Nephron progenitor cell (in vitro differentiated cells): ENCODE data around the gene CPM.
A peak's percentile ranks its signal among the peaks of the same experiment; 100 is the strongest.

ENCODE experiments used
- DNase-seq: peaks from one replicate; pipeline ENCODE4 v3.0.0; 2021
- H3K27ac Mint-ChIP-seq: 2 replicates; pipeline ENCODE4 v1.8.0; 2021; ENCODE audit warnings: mild to moderate bottlenecking, moderate library complexity, mixed read lengths
- H3K27me3 Mint-ChIP-seq: 2 replicates; pipeline ENCODE4 v1.8.0; 2021; ENCODE audit warnings: mild to moderate bottlenecking, low read depth, mixed read lengths; ENCODE audit not compliant: poor library complexity
- H3K36me3 Mint-ChIP-seq: 2 replicates; pipeline ENCODE4 v1.8.0; 2021; ENCODE audit warnings: low read depth, mixed read lengths
- H3K4me1 Mint-ChIP-seq: 2 replicates; pipeline ENCODE4 v1.8.0; 2021; ENCODE audit warnings: mixed read lengths
- H3K4me3 Mint-ChIP-seq: 2 replicates; pipeline ENCODE4 v1.8.0; 2021; ENCODE audit warnings: mild to moderate bottlenecking, moderate library complexity, mixed read lengths
- H3K9me3 Mint-ChIP-seq: 2 replicates; pipeline ENCODE4 v1.8.0; 2021; ENCODE audit warnings: mild to moderate bottlenecking, moderate library complexity, mixed read lengths
- TF ChIP-seq, protein P1 (sequence below): fragments of 200-600 bp; sonication (generic); IDR thresholded peaks from 2 replicates; pipeline ENCODE4 v1.5.0; 2021; ENCODE audit warnings: antibody characterized with exemption

CPM gene

DNA sequence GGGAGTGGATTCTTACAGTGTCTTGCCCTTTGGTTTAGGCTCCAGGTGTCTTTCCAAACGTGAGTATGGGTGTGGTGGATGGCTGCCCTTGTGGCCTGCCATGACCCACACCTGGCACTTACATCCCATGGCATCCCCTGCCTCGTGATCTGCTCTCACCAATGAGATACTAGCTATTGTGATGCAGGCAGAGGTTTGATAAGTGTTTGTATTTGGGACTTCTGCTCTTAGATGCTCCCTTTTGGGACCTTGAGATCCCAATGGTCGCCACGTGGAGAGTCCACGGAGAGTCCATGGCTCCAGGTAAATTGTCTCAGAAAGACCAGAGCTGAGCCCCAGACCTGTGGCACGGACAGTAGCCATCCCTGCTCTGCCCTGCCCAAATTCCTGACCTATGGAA, 62.5 kb downstream of the CPM start:
- DNase-seq = no peak
- H3K4me1 Mint-ChIP-seq = no peaks in the 10 kb centered on the region
- H3K9me3 Mint-ChIP-seq = no peaks in the 10 kb centered on the region
- TF ChIP-seq, protein P1, sequence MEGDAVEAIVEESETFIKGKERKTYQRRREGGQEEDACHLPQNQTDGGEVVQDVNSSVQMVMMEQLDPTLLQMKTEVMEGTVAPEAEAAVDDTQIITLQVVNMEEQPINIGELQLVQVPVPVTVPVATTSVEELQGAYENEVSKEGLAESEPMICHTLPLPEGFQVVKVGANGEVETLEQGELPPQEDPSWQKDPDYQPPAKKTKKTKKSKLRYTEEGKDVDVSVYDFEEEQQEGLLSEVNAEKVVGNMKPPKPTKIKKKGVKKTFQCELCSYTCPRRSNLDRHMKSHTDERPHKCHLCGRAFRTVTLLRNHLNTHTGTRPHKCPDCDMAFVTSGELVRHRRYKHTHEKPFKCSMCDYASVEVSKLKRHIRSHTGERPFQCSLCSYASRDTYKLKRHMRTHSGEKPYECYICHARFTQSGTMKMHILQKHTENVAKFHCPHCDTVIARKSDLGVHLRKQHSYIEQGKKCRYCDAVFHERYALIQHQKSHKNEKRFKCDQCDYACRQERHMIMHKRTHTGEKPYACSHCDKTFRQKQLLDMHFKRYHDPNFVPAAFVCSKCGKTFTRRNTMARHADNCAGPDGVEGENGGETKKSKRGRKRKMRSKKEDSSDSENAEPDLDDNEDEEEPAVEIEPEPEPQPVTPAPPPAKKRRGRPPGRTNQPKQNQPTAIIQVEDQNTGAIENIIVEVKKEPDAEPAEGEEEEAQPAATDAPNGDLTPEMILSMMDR = no peak
- H3K4me3 Mint-ChIP-seq = no peak overlapping the region
- H3K27ac Mint-ChIP-seq = no peak overlapping the region
- peaks cover 7% of the 10 kb centered on the region for H3K27me3 Mint-ChIP-seq
- H3K36me3 Mint-ChIP-seq = no peaks in the 10 kb centered on the region

DNA sequence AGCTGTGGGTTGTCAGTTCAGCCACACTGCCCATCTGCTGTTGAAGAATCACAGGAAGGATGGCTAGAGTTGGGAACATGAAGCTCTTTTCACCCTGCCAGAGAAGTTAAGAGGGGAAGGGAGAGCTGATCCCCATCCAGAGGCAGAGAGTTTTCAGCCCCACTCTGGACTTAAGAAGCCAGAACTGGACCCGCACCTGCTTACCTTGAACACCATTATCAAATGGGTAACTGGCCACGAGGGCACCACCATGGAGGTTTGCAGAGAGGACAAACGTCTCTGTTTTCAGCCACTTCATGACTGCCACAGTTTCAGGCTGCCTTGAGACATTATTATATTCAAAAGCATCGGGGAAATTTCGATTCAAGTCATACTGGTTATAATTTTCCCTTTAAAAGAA, 63.0 kb downstream of the CPM start:
- peaks cover 7% of the 10 kb centered on the region for H3K27me3 Mint-ChIP-seq
- no peak for DNase-seq
- no peak overlapping the region for H3K4me3 Mint-ChIP-seq
- H3K4me1 Mint-ChIP-seq = no peaks in the 10 kb centered on the region
- H3K27ac Mint-ChIP-seq = no peak overlapping the region
- no peaks in the 10 kb centered on the region for H3K36me3 Mint-ChIP-seq
- TF ChIP-seq, protein P1 = no peak
- no peaks in the 10 kb centered on the region for H3K9me3 Mint-ChIP-seq

DNA sequence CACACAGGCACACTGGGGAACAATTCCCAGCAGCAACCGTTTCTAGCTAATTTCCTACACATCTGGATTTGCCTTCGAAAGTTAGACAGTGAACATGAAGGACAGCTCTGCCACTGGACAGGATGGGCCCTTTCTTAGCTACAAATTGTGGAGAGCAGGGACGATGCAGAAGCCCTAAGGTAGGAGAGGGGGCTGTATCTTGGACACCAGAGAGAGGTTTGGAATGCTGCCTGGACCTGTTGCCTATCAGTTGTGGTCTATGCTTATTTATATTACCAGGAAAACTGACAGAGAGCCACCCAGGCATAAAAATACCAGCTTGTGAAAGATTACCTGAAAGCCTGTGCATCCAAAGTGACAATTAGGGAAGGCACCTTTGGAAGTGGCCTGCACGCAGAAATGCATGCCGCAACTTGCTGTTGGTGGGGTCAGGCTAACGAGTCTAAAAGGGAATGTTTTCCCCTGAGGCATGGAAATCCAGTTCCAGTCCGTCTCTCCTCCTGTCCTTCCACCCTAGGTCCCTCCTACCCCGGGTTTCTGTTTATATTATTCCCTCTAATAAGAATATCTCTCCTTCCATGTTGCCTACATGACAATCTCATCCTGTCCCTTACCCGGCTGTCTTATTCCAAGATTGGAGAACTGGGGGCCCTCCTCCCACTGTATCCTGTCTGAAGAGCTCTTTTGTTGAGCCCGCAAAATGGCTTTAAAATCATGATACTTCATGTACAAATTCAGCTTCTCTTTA, 64.8 kb downstream of the CPM start:
- Mint-ChIP-seq H3K27ac (peak overlapping the region; percentile 18), H3K36me3 (no peaks in the 10 kb centered on the region)

DNA sequence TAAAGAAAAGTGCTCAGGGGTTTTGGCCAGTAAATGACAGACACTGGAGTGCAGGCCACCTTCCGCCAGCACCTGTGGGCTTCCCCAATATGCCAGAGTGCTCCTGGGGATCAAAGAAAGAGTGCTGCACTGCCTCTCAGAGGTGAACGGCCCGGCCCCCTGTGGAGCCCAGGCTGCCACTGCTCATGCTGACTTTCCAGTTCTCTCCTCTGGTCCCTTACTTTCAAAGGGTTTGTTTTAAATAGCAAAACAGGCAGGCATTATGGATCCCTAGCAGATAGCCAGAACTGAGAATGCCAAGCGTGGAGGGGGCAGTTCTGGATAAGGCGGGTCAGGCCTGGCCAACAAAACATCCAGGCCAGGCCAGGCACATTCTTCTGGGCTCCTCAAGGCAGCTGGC, 65.4 kb downstream of the CPM start:
- Mint-ChIP-seq H3K9me3 (no peaks in the 10 kb centered on the region), H3K4me1 (peaks cover 6% of the 10 kb centered on the region), H3K4me3 (no peak overlapping the region), H3K27me3 (no peaks in the 10 kb centered on the region), H3K27ac (peak overlapping the region; percentile 18), H3K36me3 (no peaks in the 10 kb centered on the region)
- no peak for DNase-seq
- TF ChIP-seq, protein P1 = no peak

More for the DNA sequence above, 64.8 kb downstream of the CPM start:
- H3K4me3 Mint-ChIP-seq = no peak overlapping the region
- H3K27me3 Mint-ChIP-seq = no peaks in the 10 kb centered on the region
- no peak for DNase-seq
- H3K9me3 Mint-ChIP-seq = no peaks in the 10 kb centered on the region
- H3K4me1 Mint-ChIP-seq = peaks cover 5% of the 10 kb centered on the region
- TF ChIP-seq, protein P1 = no peak

DNA sequence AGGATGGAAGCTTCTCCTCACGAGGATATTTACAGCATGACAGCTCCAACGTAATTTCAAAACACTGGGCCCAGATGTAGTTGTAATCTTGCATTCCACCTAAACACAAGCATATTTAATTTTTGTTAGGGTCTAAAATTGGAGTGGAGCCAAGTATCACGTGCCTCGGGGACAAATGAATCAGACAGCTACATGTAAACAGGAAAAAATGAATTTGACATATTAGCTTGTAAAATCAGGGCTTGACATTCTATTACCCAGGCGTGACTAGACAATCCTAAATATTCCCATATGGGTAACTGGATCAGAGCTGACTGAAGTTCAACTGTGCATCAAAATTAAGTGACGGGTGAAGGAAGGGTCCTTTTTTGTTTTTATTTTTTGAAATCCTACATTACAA, 66.0 kb downstream of the CPM start:
- no peak overlapping the region for H3K27ac Mint-ChIP-seq
- no peak for DNase-seq
- no peaks in the 10 kb centered on the region for H3K9me3 Mint-ChIP-seq
- no peaks in the 10 kb centered on the region for H3K27me3 Mint-ChIP-seq
- H3K4me1 Mint-ChIP-seq = peaks cover 6% of the 10 kb centered on the region
- H3K36me3 Mint-ChIP-seq = no peaks in the 10 kb centered on the region
- no peak overlapping the region for H3K4me3 Mint-ChIP-seq
- TF ChIP-seq, protein P1 = no peak
